Midbrain (tissue), 1 donor: Measurements from ENCODE around the gene TNIK.

Experiments
- DNase-seq: peaks from one replicate; lab custom pipeline; 2025; lab: John Stamatoyannopoulos, UW

Gene TNIK

GRCh38 chr3:171340434-171340833, 119.8 kb downstream of the TNIK start:
- DNase-seq = no peak

GRCh38 chr3:171339598-171339997, 120.6 kb downstream of the TNIK start:
- no peak for DNase-seq

- DNase-seq = no peak
Observed at GRCh38 chr3:171336406-171336805, 123.8 kb downstream of the TNIK start.

- DNase-seq = no peak
Observed at GRCh38 chr3:171335559-171335958, 124.6 kb downstream of the TNIK start.

- DNase-seq = no peak
Observed at GRCh38 chr3:171334465-171334811, 125.8 kb downstream of the TNIK start.

- no peak for DNase-seq
Observed at GRCh38 chr3:171333784-171334464, 126.3 kb downstream of the TNIK start.

GRCh38 chr3:171330938-171331337, 129.3 kb downstream of the TNIK start:
- DNase-seq = no peak

GRCh38 chr3:171329746-171330145, 130.5 kb downstream of the TNIK start:
- DNase-seq = no peak

- DNase-seq = peak; percentile 25
Observed at GRCh38 chr3:171328419-171329082, 131.7 kb downstream of the TNIK start.

- no peak for DNase-seq
Observed at GRCh38 chr3:171327441-171328174, 132.6 kb downstream of the TNIK start.

GRCh38 chr3:171326717-171327440, 133.3 kb downstream of the TNIK start:
- DNase-seq = no peak

GRCh38 chr3:171323938-171324536, 136.2 kb downstream of the TNIK start:
- DNase-seq = peak; percentile 68

GRCh38 chr3:171321559-171322360, 138.4 kb downstream of the TNIK start:
- DNase-seq = no peak

GRCh38 chr3:171320750-171321558, 139.3 kb downstream of the TNIK start:
- DNase-seq = peak; percentile 53

- no peak for DNase-seq
Observed at GRCh38 chr3:171317171-171317570, 143.0 kb downstream of the TNIK start.

- DNase-seq = no peak
Observed at GRCh38 chr3:171315919-171316318, 144.3 kb downstream of the TNIK start.

- no peak for DNase-seq
Observed at GRCh38 chr3:171315101-171315500, 145.1 kb downstream of the TNIK start.

GRCh38 chr3:171314341-171314740, 145.9 kb downstream of the TNIK start:
- no peak for DNase-seq

- DNase-seq = no peak
Observed at GRCh38 chr3:171313702-171314101, 146.5 kb downstream of the TNIK start.

- DNase-seq = no peak
Observed at GRCh38 chr3:171312741-171313140, 147.5 kb downstream of the TNIK start.
